GM20431 (cell line): ENCODE measurements around the gene MRPL43.
"Not testable (repeated sequence)": the region's sequence is repeated elsewhere in the genome, so short reads cannot be mapped to it uniquely, and the experiment has no call there.

Source experiments
- in situ Hi-C: fragments of 300-500 bp; cut with MseI, MboI; formaldehyde crosslinking; loops from one replicate; pipeline ENCODE4 v1.15.0; 2020; ENCODE audit warnings: low sequenced_read_pairs; ENCODE audit not compliant: unreplicated experiment

The MRPL43 gene

DNA sequence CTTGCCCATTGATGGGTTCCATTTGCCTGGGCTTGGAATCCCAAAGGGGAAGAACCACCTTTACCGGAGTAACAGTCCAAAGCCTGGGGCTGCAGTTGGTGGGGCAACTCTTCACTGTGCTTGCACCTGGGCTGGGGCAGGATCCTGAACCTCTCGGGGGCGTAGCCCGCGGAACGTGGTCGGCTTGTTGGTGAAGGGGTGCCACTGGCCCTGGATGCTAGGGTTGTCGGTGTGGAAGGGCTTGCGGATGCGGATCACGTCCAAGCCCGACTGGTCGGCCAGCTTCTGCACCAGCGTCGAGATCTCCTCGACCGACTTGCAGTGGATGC is 710 bp downstream of the MRPL43 start:
- in situ Hi-C loops = no loop called here

GRCh38 chr10:100985336-100985735 is 2.0 kb downstream of the MRPL43 start:
- in situ Hi-C loops = no loop called here

DNA sequence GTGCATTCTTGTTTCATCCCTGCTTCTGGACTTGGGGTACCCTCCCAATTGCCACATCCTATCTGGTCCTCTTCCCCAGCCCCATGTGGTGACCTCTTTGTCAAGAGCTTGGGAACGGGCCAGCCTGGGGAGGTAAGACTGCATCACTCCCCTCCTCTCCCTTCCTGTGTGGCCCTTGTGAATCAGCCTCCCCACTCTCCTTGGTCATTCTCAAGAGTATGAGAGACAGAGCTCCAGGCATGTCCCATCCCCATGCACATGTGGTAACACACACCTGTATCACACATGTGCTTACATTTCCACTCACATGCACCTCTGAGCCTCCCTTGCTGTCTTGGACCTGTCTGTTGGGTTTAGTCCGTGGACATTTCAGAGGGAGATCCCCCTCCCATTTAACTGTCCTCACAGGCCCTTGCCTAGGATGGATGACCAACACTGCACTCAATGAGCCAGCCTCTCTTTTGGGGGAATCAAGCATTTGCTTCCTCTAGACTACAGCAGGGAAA is 2.6 kb downstream of the MRPL43 start:
- in situ Hi-C loops = no loop called here

DNA sequence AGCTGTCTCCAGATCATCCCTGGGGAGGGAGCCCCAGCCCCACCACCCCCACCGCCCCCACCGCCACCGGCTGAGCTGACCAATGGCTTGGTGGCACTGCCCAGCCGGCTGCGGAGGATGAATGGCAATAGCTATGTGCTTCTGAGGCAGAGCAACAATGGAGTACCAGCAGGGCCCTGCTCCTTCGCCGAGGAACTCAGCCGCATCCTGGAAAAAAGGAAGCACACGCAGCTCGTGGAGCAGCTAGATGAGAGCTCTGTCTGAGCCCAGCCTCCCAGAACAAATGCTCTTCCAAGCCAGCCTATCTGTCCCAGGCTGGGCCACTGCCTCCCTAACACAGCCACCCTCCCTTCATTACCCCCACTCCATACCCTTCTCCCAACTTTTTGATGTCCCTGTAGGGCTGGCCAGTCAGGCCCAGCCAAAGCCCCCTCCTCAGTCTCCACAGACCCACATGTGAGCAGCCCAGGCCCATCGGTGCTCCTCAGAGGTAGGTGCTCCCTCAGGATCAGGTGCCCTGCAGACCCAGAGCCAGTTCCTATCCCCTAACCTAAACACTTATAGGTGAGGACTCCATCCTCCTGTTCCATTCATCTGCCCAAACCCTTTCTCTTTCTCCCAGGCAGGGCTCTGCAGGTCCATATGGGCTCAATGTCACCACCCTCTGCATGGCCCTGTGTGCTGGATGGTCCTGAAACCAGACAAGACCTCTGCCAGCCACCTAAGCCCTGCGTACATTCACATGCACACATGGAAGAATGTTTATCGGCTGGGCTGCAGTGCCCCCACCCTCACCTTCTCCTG is 3.2 kb downstream of the MRPL43 start:
- in situ Hi-C loops = no loop called here

- in situ Hi-C loops = no loop called here
Observed at GRCh38 chr10:100982916-100983830, 4.1 kb downstream of the MRPL43 start.

DNA sequence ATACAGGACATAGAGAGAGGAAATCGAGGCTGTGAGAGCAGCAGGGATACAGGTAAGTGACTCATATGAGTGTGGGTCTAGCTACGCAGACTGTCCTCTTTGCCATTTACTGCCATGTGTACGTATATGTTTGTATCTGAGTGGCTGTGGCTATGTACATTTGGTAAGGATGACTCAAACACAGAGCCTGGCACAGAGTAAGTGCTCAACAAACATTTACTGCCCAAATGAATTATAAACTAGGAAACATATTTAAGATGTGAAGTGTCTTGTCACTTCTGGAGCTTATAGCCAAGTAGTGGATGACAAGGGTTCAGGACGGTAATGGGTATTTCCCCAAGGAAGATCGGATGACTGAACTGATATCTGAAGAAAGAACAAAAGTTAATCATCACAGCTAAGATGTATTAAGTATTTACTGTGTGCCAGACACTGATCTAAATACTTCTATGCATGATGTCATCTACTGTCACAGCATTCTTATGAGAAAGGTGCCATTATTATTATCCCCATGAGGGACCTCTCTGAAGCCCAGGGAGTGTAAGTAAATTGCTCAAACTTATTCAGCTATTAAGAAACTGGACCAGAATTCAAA is 6.0 kb downstream of the MRPL43 start:
- in situ Hi-C loops = no loop called here

GRCh38 chr10:100980711-100981110 is 6.6 kb downstream of the MRPL43 start:
- in situ Hi-C loops = no loop called here

GRCh38 chr10:100980311-100980710 is 7.0 kb downstream of the MRPL43 start:
- in situ Hi-C loops = no loop called here

- in situ Hi-C loops = no loop called here
Observed at GRCh38 chr10:100979791-100980272, 7.5 kb downstream of the MRPL43 start.

DNA sequence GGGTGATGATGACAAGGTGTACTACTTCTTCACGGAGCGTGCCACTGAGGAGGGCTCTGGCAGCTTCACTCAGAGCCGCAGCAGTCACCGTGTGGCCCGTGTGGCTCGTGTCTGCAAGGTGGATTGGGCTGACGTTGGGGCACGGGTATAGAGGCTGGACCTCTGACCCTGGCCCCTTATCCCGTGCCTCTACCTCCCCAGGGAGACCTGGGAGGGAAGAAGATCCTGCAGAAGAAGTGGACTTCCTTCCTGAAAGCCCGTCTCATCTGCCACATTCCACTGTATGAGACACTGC is 8.4 kb downstream of the MRPL43 start:
- in situ Hi-C loops = no loop called here

GRCh38 chr10:100978121-100978900 is 9.0 kb downstream of the MRPL43 start:
- in situ Hi-C loops = no loop called here

DNA sequence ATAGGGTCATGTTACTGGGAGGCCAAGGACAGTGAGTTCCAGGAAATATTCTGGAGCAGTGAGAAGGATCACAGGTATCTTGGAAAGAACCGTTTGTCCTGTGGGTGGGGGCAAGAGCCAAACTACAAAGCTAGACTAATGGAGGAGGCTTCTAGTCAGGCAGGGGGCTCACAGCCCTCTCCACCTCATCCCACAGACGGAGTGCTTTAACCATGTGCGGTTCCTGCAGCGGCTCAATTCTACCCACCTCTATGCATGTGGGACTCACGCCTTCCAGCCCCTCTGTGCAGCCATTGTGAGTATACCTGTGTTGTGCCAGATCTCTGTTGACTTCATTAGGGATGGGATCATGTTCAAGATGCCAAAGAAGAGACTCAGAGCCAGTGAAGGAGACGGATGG is 9.9 kb downstream of the MRPL43 start:
- in situ Hi-C loops = no loop called here

- in situ Hi-C loops = no loop called here
Observed at GRCh38 chr10:100976906-100977305, 10.4 kb downstream of the MRPL43 start.

GRCh38 chr10:100975397-100975796 is 11.9 kb downstream of the MRPL43 start:
- in situ Hi-C loops = not testable (repeated sequence)

DNA sequence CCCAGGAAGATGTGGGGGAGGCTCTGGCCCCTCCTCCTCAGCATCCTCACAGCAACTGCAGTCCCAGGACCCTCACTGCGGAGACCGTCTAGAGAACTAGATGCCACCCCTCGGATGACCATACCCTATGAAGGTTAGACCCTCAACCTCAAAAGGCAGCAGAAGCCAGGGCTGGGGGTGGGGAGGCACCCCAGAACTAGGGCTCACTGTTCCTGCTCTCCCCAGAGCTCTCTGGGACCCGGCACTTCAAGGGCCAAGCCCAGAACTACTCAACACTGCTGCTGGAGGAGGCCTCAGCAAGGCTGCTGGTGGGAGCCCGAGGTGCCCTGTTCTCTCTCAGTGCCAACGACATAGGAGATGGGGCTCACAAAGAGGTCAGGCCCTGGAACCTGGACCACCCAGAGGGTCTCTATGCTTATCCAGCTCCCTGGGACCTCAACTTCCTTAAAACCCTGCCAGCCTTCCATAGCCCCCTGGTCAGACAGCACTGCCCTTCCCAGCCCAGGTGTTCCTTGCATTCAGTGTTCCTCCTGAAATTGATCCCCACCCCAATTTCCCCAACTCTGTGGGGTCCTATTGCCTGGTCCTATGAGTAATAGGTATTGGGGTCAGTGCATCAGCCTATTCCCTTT is 14.3 kb downstream of the MRPL43 start:
- in situ Hi-C loops = no loop called here

DNA sequence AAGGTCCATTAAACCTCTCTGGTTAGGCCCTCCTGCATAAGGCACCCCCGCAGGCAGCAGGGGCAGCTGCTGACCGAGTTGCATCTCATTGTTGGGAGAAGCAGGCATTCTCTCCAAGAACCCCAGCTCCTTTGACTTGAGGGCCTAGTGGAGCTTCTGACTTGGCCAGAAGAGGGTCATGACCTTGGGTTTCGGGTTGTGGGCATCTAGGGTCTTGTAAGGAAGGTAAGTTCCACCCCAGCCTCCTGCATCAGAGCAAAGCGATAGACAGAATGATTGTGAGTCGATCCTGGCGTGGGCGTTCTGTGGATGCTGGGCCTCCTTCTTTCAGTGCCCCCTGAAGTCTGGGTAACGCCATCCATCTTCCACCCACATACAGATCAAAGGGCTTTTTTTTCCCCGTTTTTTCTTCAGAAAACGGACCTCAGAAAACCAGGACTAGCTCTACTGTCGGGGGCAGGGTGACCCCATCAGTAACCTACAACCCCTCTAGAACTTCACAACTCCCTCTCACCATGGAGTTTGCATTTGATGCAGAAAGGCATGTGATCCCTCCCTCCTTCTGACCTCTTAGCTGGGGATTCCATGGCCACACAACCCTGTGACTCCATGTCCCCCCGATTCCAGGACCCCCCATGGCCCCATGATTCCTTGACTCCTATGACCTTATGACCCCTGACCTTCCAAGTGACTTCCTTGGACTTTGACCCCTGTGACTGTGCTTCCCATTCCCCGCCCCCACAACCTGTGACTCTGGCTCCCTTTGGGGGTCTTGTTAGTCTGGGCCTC is 15.0 kb downstream of the MRPL43 start:
- in situ Hi-C loops = no loop called here

- in situ Hi-C loops = no loop called here
Observed at GRCh38 chr10:100970914-100971811, 16.1 kb downstream of the MRPL43 start.
